GM19238 (cell line): ENCODE data around the gene SP2.
A peak's percentile ranks its signal among the peaks of the same experiment; 100 is the strongest.

Experiments used
- DNase-seq: peaks from one replicate; pipeline ENCODE4 v3.0.0; 2011; ENCODE audit warnings: low spot score; ENCODE audit not compliant: insufficient read length

The SP2 gene

DNA sequence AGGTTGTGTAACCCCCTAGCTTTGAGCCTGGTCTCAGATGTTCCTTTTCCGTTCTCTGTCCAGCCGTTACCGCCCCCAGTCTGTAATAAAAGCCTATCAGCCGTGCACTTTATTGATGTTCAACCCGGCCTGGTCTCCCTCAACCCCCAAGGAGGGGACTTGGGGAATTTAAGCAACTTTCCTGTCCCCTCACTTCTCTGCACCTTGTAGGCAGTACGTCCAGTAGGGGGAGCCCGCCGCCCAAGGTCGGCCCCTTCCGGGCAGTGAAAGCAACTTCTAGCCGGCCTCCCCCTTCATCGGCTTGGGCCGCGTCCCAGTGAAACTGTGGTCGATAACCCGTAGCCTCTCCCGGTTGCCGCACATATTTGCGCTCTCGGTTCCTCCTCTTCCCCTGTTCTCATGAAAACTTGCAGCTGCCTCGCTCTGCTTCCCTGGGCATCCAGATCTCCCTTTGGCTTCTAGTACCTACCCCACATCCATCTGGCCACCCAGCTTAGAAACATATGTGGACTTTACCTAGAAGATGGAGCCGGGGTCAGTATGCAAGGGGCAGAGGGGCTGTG, 53.2 kb downstream of the SP2 start:
- peak; percentile 72 for DNase-seq

- DNase-seq: no peak
Observed at GRCh38 chr17:47949946-47950345, 53.9 kb downstream of the SP2 start.

DNA sequence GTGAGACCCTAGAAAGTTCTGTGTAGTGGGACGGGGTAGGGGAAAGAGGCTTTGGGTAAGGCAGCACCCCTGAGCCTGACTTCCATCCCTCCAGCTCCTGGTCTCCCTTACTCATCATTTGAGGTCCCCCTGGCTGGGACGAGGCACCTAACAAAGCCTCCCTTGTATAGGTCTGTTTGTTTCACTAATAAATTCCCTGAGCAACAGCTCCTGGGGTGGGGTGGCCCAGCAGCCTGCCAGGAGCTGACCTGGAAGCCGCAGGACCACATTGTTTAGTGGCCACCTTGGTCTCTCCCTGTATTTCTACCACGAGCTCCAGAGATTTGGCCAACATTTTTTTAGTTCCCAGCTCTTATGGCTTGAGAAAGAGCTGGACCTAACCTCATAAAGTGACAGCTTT, 54.4 kb downstream of the SP2 start:
- DNase-seq: no peak

DNA sequence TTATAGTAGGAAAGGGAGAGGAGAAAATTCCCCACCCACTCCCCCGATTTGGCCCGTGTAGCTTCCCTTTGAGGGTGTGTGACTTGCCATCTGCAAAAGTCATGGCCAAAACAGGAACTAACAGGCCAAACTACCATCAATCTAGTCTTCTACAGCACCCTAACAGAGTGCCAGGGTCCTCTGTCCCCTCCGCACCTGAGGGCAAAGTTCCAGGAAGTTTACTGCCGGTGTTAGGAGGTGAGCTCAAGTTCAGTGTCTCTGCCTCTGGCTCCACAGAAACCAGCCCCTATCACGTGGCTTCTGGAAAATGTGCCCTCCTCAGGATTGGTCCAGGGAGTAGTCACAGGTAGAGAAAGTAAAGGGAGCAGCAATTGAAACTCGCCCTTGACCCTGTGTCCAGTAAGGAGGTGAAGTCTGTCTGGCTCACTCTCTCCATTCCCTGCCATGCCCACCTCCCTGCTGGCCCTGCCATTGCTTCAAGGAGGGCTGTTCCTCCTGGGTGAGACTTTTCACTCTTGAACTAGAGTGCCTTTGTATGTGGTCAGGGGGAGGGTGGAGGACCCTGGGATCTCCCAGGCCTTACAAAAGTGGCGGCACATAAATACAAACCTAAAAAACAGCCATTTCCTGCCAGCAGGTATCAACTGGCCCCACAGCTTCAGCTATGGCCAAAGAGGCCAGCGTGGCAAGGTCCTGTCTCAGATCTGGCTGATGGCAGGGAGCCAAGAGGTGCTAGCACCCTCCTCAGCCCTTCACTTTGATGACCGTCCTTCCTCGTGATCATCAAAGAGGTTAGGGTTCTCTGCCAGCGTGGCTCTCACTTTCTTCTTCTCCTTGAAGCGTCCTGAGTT, 56.4 kb downstream of the SP2 start:
- DNase-seq: no peak

- DNase-seq: no peak
Observed at GRCh38 chr17:47953909-47954308, 57.9 kb downstream of the SP2 start.

- DNase-seq: no peak
Observed at GRCh38 chr17:47955497-47956461, 59.7 kb downstream of the SP2 start.

GRCh38 chr17:47956791-47957590, 61.0 kb downstream of the SP2 start:
- no peak for DNase-seq

DNA sequence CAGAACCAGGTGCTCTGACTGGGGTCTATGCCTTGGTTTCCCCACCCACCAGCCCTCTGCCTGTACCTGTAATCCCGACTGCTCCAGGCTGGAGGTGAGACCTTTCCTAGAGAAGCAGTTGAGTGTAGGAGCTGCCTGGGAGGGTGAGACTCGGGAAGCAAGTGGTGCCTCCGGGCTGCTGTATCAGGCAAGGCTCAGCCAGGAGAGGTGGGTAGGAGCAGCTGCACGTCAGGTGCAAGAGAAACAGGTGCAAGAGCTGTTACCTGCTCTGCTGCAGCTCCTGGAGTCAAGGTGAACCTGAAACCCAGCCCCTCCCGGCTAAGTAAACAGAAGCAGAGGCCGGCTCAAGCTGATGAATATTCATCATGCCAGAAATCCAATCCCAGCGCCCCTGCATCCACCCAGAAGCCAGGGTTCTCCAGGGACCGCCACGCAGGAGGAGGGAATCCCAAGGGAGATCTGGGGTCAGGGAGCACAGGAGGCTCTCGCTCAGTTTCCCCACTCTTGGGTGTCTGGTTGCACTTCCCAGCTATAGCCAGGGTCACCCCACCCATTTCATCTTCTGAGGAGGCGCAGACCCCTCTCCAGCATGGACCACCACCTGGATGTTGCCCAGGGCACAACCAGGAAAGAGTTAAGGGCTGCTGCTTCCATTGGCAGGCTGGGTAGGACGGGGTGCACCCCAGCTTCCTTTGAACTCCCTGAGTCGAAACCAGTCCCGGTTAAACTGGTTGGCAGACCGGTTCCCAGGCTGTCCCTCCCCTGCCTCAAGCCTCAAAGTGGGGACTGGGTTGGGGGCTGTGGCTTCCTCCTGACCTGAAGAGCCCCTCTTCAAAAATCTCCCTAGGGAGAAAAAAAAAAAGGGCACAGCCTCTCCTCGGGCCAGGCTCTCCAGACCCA, 61.8 kb downstream of the SP2 start, which contains the start of gene PRR15L:
TSS of gene PRR15L (minus strand) at position 293 of the 900 bp plus-strand sequence. CDS start 4,649 bp downstream, outside the sequence.
- no peak for DNase-seq

- DNase-seq: no peak
Observed at GRCh38 chr17:47959825-47960655, 64.0 kb downstream of the SP2 start.

DNA sequence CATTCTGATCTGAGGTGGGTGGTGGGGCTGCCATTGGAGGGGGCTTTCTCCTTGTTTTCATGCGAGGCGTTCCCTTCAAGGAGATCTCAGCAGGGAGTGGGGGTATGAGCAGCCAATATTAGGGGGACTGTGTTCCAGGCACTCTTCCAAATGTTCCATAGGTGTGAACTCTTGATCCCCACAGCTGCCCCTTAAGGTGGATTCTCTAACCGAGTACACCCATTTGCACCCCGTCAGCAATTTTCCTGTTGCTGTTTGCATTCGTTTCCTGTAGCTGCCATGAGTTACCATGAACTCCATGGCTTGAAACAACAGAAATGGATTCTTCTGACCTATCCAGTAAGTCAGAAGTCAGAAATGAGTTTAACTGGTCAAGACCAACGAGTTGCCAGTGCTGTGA, 65.4 kb downstream of the SP2 start:
- DNase-seq: no peak

- DNase-seq: no peak
Observed at GRCh38 chr17:47962901-47963300, 66.9 kb downstream of the SP2 start.

GRCh38 chr17:47964856-47965255, 68.8 kb downstream of the SP2 start:
- no peak for DNase-seq

GRCh38 chr17:47966079-47966519, 70.1 kb downstream of the SP2 start:
- no peak for DNase-seq

DNA sequence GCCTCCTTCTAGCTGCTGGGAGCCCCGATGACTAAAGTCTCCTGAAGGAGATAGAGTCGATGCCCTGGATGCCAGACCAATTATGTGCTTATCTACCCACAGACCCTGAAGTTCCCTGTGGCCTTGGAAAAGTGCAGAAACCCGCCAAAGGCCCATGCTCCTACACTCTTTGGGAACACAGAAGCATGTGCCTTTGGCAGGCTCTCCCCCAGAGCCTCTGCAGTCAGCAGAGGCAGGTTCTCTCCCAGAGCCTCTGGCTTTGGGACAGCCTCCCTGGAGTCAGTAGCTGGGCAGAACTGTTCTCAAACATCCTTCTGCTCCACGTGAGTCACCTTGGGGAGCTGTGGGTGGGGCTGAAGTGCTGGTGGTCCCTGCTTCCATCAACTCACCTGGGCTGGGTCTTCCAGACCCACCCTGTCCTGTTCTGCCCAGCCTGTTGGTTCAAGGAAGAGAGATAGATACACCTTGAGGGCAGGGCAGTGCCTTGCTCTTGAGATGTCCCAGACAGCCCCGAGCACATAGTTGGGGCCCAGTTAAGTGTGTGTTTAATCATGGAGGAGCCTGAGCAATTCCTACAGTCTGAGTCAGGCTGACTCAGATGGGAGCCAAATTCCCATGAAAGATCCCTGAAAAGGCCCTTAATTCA, 71.7 kb downstream of the SP2 start:
- no peak for DNase-seq

GRCh38 chr17:47968836-47969235, 72.8 kb downstream of the SP2 start:
- DNase-seq: no peak

DNA sequence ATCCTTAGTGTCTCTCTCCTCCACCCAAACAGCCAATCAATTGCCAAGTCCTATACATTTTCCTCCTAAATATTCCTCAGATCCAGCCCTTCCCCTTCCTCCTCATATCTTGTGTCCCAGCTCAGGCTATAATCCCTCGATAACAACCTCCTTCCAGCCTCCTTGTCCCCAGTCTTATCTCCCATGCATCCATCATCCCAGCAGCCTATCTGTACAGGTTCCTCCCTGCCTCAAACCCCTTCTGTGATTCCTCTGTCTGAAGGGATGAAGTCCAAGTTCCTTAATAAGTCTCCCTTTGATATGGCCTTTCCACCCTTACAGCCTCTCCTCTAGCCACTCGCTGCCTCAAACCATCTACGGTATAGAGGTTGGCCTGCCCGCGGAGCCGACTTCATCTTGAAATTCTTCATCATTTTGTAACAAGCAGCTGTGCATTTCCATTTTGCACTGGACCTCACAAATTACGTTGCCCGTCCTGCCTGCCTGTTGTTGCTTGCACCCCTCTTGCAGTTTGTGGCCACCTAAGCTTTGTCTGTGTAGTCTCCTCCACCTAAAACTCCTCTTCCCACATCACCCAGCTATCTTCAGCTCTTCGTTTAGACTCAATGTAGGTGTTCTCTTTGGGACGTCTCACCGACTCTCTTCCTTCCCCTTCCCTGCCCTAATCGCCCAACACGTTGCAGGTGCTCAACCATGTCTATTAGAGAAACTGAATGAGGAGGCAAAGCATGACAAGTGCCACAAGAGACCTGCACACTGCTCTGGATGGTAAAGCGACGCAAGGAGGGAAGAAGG, 74.1 kb downstream of the SP2 start:
- no peak for DNase-seq

- DNase-seq: peak; percentile 96
Observed at GRCh38 chr17:47970725-47971499, 74.9 kb downstream of the SP2 start, which contains the start of gene CDK5RAP3. Gene CDK5RAP3 (plus strand): TSS chr17:47971113. CDS start chr17:47971147, 34 bp downstream.
